Activated T-cell treated with anti-CD3 and anti-CD28 coated beads, Interleukin-2, amount 50 U/mL, for 72 hours (primary cell): ENCODE results near the gene RDM1. TPM values are rescaled to one million over a fixed set of nuclear protein-coding genes. Genes with fewer than 3 reads are reported as not detected.
"Not testable (repeated sequence)": the region's sequence is repeated elsewhere in the genome, so short reads cannot be mapped to it uniquely, and the experiment has no call there.

Source experiments
- ATAC-seq, 2 donors: fragments of 150-1000 bp; cut with Tn5 transposase; replicated peaks in 1 of 2; 2 replicates each; pipeline ENCODE4 v1.10.0; 2021; ENCODE audit warnings: moderate library complexity in 2 of 2, mild to moderate bottlenecking in 1 of 2
- DNase-seq, 2 donors: peaks; one replicate each; pipeline ENCODE4 v3.0.0; 2021 to 2022; ENCODE audit warnings: mixed read lengths in 1 of 2
- H3K27ac Mint-ChIP-seq: one replicate; pipeline ENCODE4 v1.8.0; 2022; ENCODE audit warnings: mild to moderate bottlenecking, moderate library complexity, mixed read lengths
- H3K27me3 Mint-ChIP-seq: one replicate; pipeline ENCODE4 v1.8.0; 2022; ENCODE audit warnings: low read depth, mixed read lengths
- H3K36me3 Mint-ChIP-seq, 2 donors: one replicate each; pipeline ENCODE4 v1.8.0; 2022; ENCODE audit warnings: mixed read lengths in 2 of 2, mild to moderate bottlenecking in 1 of 2; ENCODE audit not compliant: insufficient read depth in 2 of 2
- H3K4me1 Mint-ChIP-seq: one replicate; pipeline ENCODE4 v1.8.0; 2022; ENCODE audit warnings: low read depth, mixed read lengths
- H3K4me3 Mint-ChIP-seq, 2 donors: one replicate each; pipeline ENCODE4 v1.8.0; 2022; ENCODE audit warnings: mild to moderate bottlenecking in 2 of 2, mixed read lengths in 2 of 2, moderate library complexity in 2 of 2
- H3K9me3 Mint-ChIP-seq, 2 donors: one replicate each; pipeline ENCODE4 v1.8.0; 2022; ENCODE audit warnings: mixed read lengths in 2 of 2
- total RNA-seq, 2 donors: library from RNA; stranded (reverse); gene quantifications; one replicate each; pipeline ENCODE4 v1.2.3, GENCODE V29; 2022

Gene RDM1
- total RNA-seq, 2 donors from 2014 or later = 7.6 to 8.4 TPM

GRCh38 chr17:35901631-35902175, 28.9 kb downstream of the RDM1 start:
- ATAC-seq (no peak), DNase-seq (no peak)
- H3K27ac Mint-ChIP-seq = no peak overlapping the region

DNA sequence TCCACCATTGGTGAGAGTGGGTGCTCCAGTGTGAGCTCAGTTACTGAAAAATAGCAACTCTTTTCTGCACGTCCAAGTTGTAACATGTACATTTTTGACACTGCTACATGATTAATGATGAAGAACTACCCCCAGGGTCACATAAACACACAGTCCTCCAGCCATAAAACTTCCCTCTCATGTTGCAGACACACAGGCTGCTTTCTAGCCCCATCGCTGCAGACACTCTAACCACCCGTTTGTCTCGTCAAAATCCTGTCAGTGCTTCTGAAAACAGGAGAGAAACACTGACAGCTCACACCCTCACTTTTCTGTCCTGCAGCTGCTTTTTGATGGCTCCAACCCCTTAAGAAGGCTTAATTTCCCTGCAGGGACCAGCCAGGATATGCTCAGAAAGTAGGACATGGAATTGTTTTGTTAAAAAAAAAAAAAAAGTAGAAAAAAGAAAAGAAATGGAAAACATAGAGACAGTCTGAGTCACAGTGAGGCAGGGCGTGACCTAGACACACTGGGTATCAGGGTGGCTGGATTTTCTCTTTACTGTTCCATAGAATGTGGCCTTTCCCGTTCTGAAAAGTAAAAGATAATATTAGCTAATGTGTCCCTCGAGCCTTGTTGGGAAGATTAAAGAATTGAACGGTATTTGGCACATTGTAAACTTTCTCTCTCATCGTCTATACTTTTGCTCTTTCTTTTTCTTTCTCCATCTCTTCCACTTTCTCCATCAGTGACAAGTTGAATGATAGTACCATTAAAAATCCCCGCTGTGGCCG, 29.7 kb downstream of the RDM1 start:
- peak overlapping the region; percentile 82 to 83 for H3K4me3 Mint-ChIP-seq
- no peak for DNase-seq
- H3K9me3 Mint-ChIP-seq = no peaks in the 10 kb centered on the region
- no peak for ATAC-seq
- peaks cover 10% of the 10 kb centered on the region for H3K27me3 Mint-ChIP-seq
- no peaks in the 10 kb centered on the region for H3K36me3 Mint-ChIP-seq
- peak overlapping the region; percentile 63 for H3K27ac Mint-ChIP-seq
- H3K4me1 Mint-ChIP-seq = peaks cover 52% of the 10 kb centered on the region

More at GRCh38 chr17:35901631-35902175, 28.9 kb downstream of the RDM1 start:
- H3K36me3 Mint-ChIP-seq = no peaks in the 10 kb centered on the region
- H3K4me1 Mint-ChIP-seq = peaks cover 44% of the 10 kb centered on the region
- H3K27me3 Mint-ChIP-seq = peaks cover 10% of the 10 kb centered on the region
- H3K9me3 Mint-ChIP-seq = no peaks in the 10 kb centered on the region
- no peak overlapping the region for H3K4me3 Mint-ChIP-seq

DNA sequence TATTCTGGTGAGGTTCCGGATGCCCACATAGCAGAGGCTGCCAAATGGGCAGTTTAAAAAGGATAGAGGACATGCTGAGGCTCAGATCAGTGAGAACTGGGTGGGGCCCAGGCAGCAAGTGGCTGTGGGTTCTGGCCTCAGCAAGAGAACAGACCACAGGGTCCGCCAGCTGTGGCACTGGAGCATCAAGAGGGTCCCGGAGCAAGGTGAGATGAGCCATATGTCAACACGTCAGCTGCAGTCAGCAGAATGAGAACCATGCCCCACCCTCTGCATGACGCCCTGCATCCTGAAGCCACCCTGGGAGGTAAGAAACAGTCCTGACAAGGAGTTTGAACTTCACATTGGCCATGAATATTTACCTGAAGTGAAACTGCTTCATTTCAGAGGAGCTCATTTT, 30.3 kb downstream of the RDM1 start:
- H3K27ac Mint-ChIP-seq = peak overlapping the region; percentile 48
- ATAC-seq = no peak
- peak in 1 of 2 donors; percentile 23 for DNase-seq
- peaks cover 10% of the 10 kb centered on the region for H3K27me3 Mint-ChIP-seq
- peaks cover 58% of the 10 kb centered on the region for H3K4me1 Mint-ChIP-seq
- H3K36me3 Mint-ChIP-seq = no peaks in the 10 kb centered on the region
- H3K4me3 Mint-ChIP-seq = peak overlapping the region; percentile 82 to 83
- H3K9me3 Mint-ChIP-seq = no peaks in the 10 kb centered on the region

- H3K9me3 Mint-ChIP-seq = no peaks in the 10 kb centered on the region
- DNase-seq (peak; percentile 66 to 71), ATAC-seq (peak; percentile 79 to 83)
- H3K27me3 Mint-ChIP-seq = peaks cover 10% of the 10 kb centered on the region
- peaks cover 60% of the 10 kb centered on the region for H3K4me1 Mint-ChIP-seq
- peak overlapping the region; percentile 95 for H3K27ac Mint-ChIP-seq
- no peaks in the 10 kb centered on the region for H3K36me3 Mint-ChIP-seq
- peak overlapping the region; percentile 82 to 83 for H3K4me3 Mint-ChIP-seq
These were observed 32.1 kb downstream of the RDM1 start for GRCh38 chr17:35898283-35899070.

DNA sequence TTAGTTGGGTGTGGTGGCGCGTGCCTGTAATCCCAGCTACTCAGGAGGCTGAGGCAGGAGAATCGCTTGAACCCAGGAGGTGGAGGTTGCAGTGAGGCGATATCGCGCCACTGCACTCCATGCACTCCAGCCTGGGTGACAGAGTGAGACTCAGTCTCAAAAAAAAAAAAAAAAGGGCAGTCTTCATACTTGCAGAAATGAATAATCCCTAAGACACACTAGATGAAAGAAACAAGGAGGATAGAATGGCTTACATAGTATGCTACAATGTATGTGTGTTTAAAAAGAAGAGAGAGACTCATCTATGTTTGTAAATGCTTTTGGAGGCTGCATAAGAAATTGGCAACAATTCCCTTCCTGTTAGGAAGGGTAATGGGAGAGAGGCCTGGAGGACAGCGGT, 32.8 kb downstream of the RDM1 start:
- H3K27ac Mint-ChIP-seq = peak overlapping the region; percentile 95
- peaks cover 66% of the 10 kb centered on the region for H3K4me1 Mint-ChIP-seq
- not testable (repeated sequence) for H3K9me3 Mint-ChIP-seq, DNase-seq, H3K36me3 Mint-ChIP-seq
- peaks cover 10% of the 10 kb centered on the region for H3K27me3 Mint-ChIP-seq
- peak; percentile 46 to 51 for ATAC-seq
- peak overlapping the region; percentile 52 to 83 for H3K4me3 Mint-ChIP-seq

DNA sequence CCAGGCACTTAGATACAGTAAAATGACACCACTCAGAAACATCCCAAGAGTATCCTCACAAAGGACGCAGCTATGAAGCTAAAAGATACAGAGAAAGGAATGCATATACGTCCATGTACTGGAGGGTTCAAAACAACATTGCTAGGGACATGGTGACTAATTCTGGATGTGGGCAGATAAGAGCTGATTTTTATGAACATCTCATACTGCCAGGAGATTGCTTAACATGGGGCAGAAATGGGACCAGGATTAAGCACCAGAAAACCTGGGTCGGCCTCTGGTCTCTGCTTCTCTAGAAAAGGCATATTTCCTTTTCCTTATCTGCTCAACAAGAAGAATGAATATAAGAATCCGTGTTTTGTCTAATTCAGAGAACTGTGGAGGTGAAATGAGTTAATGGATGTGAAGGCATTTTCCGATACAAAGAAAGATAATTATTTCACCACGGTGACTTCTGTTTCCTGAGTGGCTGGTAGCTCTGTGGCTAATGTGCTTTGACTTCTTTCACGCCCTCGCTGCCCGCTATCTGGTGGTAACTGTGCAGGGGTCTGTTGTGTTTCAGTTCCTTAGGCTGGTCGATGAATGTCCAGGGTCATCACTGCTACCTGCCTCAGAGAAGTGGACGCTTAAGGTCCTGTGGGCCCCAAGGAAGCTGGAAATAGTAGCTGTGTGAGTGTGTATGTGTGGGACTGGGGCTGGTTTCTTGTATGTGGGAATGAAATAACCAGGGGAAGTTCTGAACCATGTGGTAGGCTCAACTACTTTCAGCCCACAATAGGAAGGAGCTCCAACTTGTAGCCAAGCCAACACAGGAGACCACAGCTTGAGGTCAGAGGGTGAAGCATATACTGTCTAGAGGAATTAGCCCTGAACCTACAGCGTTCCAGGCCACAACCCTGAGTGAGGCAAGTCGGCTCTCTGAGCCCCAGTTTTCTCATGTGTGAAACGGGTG, 34.7 kb downstream of the RDM1 start:
- peak; percentile 58 to 67 for ATAC-seq
- DNase-seq = peak; percentile 53 to 66
- peaks cover 10% of the 10 kb centered on the region for H3K27me3 Mint-ChIP-seq
- H3K36me3 Mint-ChIP-seq = no peaks in the 10 kb centered on the region
- no peaks in the 10 kb centered on the region for H3K9me3 Mint-ChIP-seq
- H3K4me1 Mint-ChIP-seq = peaks cover 79% of the 10 kb centered on the region
- peak overlapping the region; percentile 92 for H3K27ac Mint-ChIP-seq
- peak overlapping the region; percentile 55 to 72 for H3K4me3 Mint-ChIP-seq

DNA sequence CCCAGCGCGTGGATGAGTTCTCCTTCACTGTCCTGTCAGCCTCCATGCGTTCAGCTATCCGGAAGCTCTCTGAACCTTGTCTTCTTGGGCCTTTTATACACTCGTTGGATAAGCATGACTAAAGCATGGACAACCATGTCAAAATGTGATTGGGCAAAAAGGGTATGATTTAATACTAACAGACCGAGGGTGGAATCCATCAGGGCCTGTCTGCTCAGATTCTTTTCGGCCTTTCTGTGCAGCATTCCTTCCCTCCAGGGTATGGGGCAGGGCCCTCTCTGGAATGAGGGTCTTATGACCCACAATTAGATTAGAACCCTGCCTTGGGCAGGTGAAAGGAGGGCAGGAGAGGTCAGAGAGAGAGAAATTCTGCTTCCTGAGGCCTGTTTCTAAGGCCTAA, 36.4 kb downstream of the RDM1 start:
- H3K4me1 Mint-ChIP-seq = peaks cover 79% of the 10 kb centered on the region
- H3K9me3 Mint-ChIP-seq = no peaks in the 10 kb centered on the region
- ATAC-seq = no peak
- no peak for DNase-seq
- no peak overlapping the region for H3K4me3 Mint-ChIP-seq
- H3K27me3 Mint-ChIP-seq = no peaks in the 10 kb centered on the region
- H3K27ac Mint-ChIP-seq = no peak overlapping the region
- no peaks in the 10 kb centered on the region for H3K36me3 Mint-ChIP-seq

DNA sequence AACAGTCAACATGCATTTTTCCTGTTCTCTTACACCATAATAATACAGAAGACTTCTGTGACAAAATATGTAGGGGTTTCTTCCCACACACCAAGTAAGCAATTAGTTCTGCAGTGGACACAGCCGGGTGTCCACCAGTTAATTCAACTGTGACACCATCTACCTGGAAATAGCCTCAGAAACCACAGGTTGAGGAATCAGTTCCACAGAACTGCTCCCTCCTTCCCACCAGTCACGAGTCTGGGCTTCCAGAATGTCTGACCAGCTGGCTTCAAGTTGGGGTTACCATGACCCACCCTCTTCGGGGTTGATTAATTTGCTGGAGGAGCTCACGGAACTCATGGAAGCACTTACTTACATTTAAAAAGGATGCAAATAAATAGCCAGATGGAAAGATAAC, 36.8 kb downstream of the RDM1 start:
- DNase-seq (no peak), ATAC-seq (no peak)
- H3K9me3 Mint-ChIP-seq = no peaks in the 10 kb centered on the region
- peaks cover 79% of the 10 kb centered on the region for H3K4me1 Mint-ChIP-seq
- no peaks in the 10 kb centered on the region for H3K27me3 Mint-ChIP-seq
- no peaks in the 10 kb centered on the region for H3K36me3 Mint-ChIP-seq
- H3K27ac Mint-ChIP-seq = no peak overlapping the region
- H3K4me3 Mint-ChIP-seq = no peak overlapping the region

GRCh38 chr17:35892091-35893035, 38.2 kb downstream of the RDM1 start:
- Mint-ChIP-seq H3K4me1 (peaks cover 70% of the 10 kb centered on the region), H3K36me3 (no peaks in the 10 kb centered on the region), H3K9me3 (no peaks in the 10 kb centered on the region), H3K27ac (peak overlapping the region; percentile 54), H3K27me3 (no peaks in the 10 kb centered on the region), H3K4me3 (peak overlapping the region; percentile 66 to 71)
- DNase-seq (peak; percentile 49 to 60), ATAC-seq (peak; percentile 44)

DNA sequence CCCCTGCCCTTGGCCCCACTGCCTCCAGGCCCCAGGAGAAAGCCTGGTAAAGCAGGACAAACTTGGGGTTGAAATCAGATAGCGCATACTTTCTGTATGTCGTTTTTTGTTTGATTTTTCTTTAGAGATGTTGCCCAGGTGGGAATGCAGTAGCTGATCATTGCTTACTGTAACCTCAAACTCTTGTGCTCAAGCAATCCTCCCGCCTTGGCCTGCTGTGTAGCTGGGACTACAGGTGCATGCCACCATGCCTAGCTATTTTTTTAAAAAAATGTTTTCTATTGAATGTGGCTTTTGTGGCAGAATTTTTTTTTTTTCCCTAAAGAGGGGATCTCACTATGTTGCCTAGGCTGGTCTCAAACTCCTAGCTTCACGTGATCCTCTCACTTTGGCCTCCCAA, 39.3 kb downstream of the RDM1 start:
- Mint-ChIP-seq H3K36me3 (no peaks in the 10 kb centered on the region), H3K27me3 (no peaks in the 10 kb centered on the region), H3K27ac (no peak overlapping the region), H3K4me1 (peaks cover 64% of the 10 kb centered on the region), H3K4me3 (peak overlapping the region in 1 of 2 donors; percentile 68), H3K9me3 (no peaks in the 10 kb centered on the region)
- ATAC-seq (peak in 1 of 2 donors; percentile 4), DNase-seq (no peak)

DNA sequence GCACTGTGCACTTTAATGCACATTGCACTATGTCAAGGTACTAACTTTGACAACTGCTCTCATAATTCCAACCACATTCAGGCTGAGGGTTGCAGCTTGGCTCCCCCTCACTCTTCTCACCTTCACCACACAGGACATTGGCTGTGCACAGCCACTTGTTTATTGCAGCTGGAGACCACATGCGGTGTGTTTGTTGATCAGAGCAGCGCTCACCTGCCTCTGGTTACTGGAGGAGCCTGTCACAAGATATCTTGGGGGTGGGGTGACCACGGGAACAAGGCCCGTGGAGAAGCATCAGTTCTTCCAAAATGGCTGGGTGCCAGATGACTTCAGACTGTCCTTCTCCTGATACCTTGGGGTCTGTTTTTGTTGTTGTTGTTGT, 39.8 kb downstream of the RDM1 start:
- Mint-ChIP-seq H3K9me3 (no peaks in the 10 kb centered on the region), H3K36me3 (no peaks in the 10 kb centered on the region), H3K4me1 (peaks cover 59% of the 10 kb centered on the region), H3K27me3 (no peaks in the 10 kb centered on the region), H3K27ac (no peak overlapping the region), H3K4me3 (peak overlapping the region; percentile 13 to 68)
- DNase-seq (peak; percentile 49 to 60), ATAC-seq (peak; percentile 59 to 70)
